ENCODE data around the gene ATP6V0B. TPM values are rescaled to one million over a fixed set of nuclear protein-coding genes. Genes with fewer than 3 reads are reported as not detected.

ATP6V0B gene
- total and polyA plus RNA-seq, 2 of the 13 experiments (the other 11 are each of a cell fraction or from before 2014, with no cell fraction given), result 157 to 161 TPM

DNA sequence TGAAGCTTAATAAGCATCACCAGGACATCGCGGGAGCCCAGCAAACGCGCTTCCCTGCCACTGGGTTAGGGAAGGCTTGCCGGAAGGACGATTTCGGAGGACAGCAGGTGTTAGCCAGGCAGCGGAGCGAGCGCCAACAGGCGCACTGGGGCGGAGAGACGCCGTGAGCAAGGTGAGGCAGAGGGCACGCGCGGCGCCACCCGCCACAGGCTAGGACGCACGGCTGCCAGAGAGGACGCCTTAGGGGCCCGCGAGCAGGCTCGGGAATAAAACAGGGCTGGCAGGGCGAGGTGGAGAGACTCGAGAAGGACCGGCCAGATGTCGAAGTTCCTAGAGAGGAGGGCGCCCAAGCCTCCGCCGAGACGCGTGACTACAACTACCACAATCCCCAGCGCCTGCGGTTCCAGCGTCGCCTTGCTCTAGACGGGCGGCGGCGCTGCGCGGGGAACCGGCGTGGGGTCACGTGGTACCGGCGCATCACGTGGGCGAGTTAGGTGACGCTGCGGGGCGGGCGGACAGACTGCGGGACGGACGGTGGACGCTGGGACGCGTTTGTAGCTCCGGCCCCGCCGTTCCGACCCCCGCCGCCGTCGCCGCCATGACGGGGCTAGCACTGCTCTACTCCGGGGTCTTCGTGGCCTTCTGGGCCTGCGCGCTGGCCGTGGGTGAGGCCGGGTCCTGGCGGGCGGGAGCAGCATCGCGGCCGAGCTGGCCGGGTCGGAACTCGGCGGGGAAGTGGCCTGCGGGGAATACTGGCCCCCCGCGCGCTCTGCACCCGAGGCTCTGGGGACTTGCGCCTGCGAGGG is at the start of gene ATP6V0B (continued):
- no peak for TF ChIP-seq SP1 (IDR thresholded peaks at IDR 0.05)
- 0 out of 2 replicates have a peak, but pooled peaks have one; percentile 24 for TF ChIP-seq SP1 (CRISPR knock-in tag; IDR thresholded peaks at IDR 0.05)
- TF ChIP-seq ZFP82 (CRISPR knock-in tag; IDR thresholded peaks at IDR 0.05; ENCODE audit: borderline replicate concordance), result peak; percentile 79
- peak; percentile 82; the same call in 1 of the 2 replicates for TF ChIP-seq ZNF235 (CRISPR knock-in tag; IDR thresholded peaks at IDR 0.05; ENCODE audit: borderline replicate concordance)
- no peak for TF ChIP-seq CBX1 (IDR thresholded peaks at IDR 0.05; ENCODE audit: low read depth)
- no peak for TF ChIP-seq ZNF609 (CRISPR knock-in tag; IDR thresholded peaks at IDR 0.05; ENCODE audit: borderline replicate concordance)
- no peak for TF ChIP-seq WIZ (CRISPR knock-in tag; IDR thresholded peaks at IDR 0.05)
- TF ChIP-seq HNRNPH1 (optimal IDR thresholded peaks at IDR 0.05; ENCODE audit: low read depth, low read length), result no peak
- no peak; the same call in 1 of the 2 replicates for TF ChIP-seq ZNF746 (CRISPR knock-in tag; IDR thresholded peaks at IDR 0.05)
- peak; percentile 88 for TF ChIP-seq AKAP8 (CRISPR knock-in tag; IDR thresholded peaks at IDR 0.05)
- TF ChIP-seq TAF1 (CRISPR knock-in tag; IDR thresholded peaks at IDR 0.05), result peak; percentile 86; the same call in 1 of the 2 replicates
- 0 out of 2 replicates have a peak, but pooled peaks have one; percentile 19 for TF ChIP-seq ZBTB21 (CRISPR knock-in tag; IDR thresholded peaks at IDR 0.05)
- peak; percentile 68; the same call in 1 of the 2 replicates for TF ChIP-seq REPIN1 (CRISPR knock-in tag; IDR thresholded peaks at IDR 0.05; ENCODE audit: borderline replicate concordance, low read depth)
- TF ChIP-seq ZBTB2 (CRISPR knock-in tag; IDR thresholded peaks at IDR 0.05; ENCODE audit: low read depth), result peak; percentile 92; the same call in 1 of the 2 replicates
- TF ChIP-seq ZSCAN25 (CRISPR knock-in tag; IDR thresholded peaks at IDR 0.05), result 0 out of 2 replicates have a peak, but pooled peaks have one; percentile 24
- TF ChIP-seq KLF9 (CRISPR knock-in tag; IDR thresholded peaks at IDR 0.05; ENCODE audit: low read depth), result 0 out of 2 replicates have a peak, but pooled peaks have one; percentile 53
- TF ChIP-seq, protein P1, sequence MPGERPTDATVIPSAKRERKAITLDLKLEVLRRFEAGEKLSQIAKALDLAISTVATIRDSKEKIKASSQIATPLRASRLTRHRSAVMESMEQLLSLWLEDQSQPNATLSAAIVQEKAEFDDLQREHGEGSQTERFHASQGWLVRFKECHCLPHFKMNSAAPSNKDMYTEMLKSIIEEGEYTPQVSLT (CRISPR knock-in tag; IDR thresholded peaks at IDR 0.05; ENCODE audit: borderline replicate concordance, low read depth), result no peak
- TF ChIP-seq, protein P2, sequence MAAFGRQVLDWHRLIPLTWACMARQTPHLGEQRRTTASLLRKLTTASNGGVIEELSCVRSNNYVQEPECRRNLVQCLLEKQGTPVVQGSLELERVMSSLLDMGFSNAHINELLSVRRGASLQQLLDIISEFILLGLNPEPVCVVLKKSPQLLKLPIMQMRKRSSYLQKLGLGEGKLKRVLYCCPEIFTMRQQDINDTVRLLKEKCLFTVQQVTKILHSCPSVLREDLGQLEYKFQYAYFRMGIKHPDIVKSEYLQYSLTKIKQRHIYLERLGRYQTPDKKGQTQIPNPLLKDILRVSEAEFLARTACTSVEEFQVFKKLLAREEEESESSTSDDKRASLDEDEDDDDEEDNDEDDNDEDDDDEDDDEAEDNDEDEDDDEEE (CRISPR knock-in tag; IDR thresholded peaks at IDR 0.05), result no peak; the same call in 1 of the 2 replicates
- peak; percentile 65; the same call in 1 of the 2 replicates for TF ChIP-seq NFKB2 (CRISPR knock-in tag; IDR thresholded peaks at IDR 0.05; ENCODE audit: borderline replicate concordance)
- TF ChIP-seq ZMAT3 (CRISPR knock-in tag; conservative IDR thresholded peaks at IDR 0.05), result 0 out of 2 replicates have a peak, but pooled peaks have one; percentile 62
- TF ChIP-seq HOXA9 (CRISPR knock-in tag; IDR thresholded peaks at IDR 0.05; ENCODE audit: borderline replicate concordance), result peak; percentile 54; the same call in 1 of the 2 replicates
- no peak for TF ChIP-seq KLF12 (CRISPR knock-in tag; IDR thresholded peaks at IDR 0.05; ENCODE audit: borderline replicate concordance)

Data from HepG2 (cell line).